Erythroblast (primary cell): ENCODE results near the gene ECEL1.

ENCODE experiments used
- GATA1 ChIP-seq: IDR thresholded peaks from 2 replicates; pipeline ENCODE4 v1.6.1; 2011; ENCODE audit warnings: low read depth, mild to moderate bottlenecking, control low read depth, low read length, moderate library complexity
- POLR2A ChIP-seq: IDR thresholded peaks from 2 replicates; pipeline ENCODE4 v1.6.1; 2011; ENCODE audit warnings: mild to moderate bottlenecking, low read length

DNA sequence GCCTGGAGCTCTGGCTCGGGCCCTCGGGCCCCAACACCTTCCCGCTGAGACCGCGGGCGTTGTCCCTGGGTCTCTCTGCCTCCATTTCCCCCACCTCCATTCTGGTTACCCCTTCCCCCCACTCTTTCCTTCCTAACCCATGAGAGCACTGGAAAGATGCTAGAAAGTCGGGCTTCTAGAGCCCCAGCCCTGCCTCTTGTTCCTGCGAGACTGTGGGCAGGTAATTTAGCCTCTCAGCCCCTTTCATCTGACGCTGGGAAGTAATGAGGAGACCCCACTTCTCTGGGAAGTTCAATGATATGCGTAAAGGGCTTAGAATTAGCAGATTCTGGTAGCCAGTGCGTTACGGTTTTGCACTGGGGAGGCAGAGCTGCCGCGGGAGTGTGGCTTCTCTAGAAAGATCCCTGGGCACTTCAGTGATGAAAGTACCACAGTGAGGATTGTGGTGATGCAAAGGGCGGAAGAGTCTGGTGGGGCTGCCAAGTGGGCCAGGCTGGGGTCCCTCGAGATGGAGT is 16.2 kb upstream of the ECEL1 start:
- TF ChIP-seq POLR2A (no peak), GATA1 (no peak)
